HUES64 (cell line): ENCODE data around the gene COG2. TPM values are rescaled to one million over a fixed set of nuclear protein-coding genes. Genes with fewer than 3 reads are reported as not detected.
"Not testable (repeated sequence)": the region's sequence is repeated elsewhere in the genome, so short reads cannot be mapped to it uniquely, and the experiment has no call there.

ENCODE experiments used
- H3K27ac ChIP-seq: 2 replicates; pipeline ENCODE4 v1.7.0; 2013; ENCODE audit warnings: low read depth, low read length, inconsistent platforms
- H3K27me3 ChIP-seq: 2 replicates; pipeline ENCODE4 v1.6.1; 2013; ENCODE audit warnings: mild to moderate bottlenecking, low read length; ENCODE audit not compliant: insufficient read depth
- H3K36me3 ChIP-seq: 2 replicates; pipeline ENCODE4 v1.6.1; 2013; ENCODE audit warnings: mild to moderate bottlenecking, low read length; ENCODE audit not compliant: insufficient read depth
- H3K4me1 ChIP-seq: 2 replicates; pipeline ENCODE4 v1.6.1; 2013; ENCODE audit warnings: mild to moderate bottlenecking, low read length, moderate library complexity; ENCODE audit not compliant: insufficient read depth
- H3K4me3 ChIP-seq: 2 replicates; pipeline ENCODE4 v1.5.1; 2013; ENCODE audit warnings: mild to moderate bottlenecking, low read length, moderate library complexity
- H3K9ac ChIP-seq: 2 replicates; pipeline ENCODE4 v1.6.1; 2013; ENCODE audit warnings: mild to moderate bottlenecking, low read depth, low read length
- H3K9me3 ChIP-seq: 2 replicates; pipeline ENCODE4 v1.6.1; 2013; ENCODE audit warnings: low read depth, low read length; ENCODE audit not compliant: insufficient read depth
- WGBS: fragments of 150-250, 120-280 bp; methylation state at CpG from one replicate; pipeline ENCODE4 v1.1.7; 2013; ENCODE audit warnings: missing lambda C conversion rate; 5-methylcytosine and 5-hydroxymethylcytosine counted together
- polyA plus RNA-seq, 2 experiments: library from polyadenylated mRNA; stranded (reverse); fragments of 50-300 nt; gene quantifications; one replicate each; pipeline ENCODE4 v1.2.3, GENCODE V29; 2013

The COG2 gene, protein sequence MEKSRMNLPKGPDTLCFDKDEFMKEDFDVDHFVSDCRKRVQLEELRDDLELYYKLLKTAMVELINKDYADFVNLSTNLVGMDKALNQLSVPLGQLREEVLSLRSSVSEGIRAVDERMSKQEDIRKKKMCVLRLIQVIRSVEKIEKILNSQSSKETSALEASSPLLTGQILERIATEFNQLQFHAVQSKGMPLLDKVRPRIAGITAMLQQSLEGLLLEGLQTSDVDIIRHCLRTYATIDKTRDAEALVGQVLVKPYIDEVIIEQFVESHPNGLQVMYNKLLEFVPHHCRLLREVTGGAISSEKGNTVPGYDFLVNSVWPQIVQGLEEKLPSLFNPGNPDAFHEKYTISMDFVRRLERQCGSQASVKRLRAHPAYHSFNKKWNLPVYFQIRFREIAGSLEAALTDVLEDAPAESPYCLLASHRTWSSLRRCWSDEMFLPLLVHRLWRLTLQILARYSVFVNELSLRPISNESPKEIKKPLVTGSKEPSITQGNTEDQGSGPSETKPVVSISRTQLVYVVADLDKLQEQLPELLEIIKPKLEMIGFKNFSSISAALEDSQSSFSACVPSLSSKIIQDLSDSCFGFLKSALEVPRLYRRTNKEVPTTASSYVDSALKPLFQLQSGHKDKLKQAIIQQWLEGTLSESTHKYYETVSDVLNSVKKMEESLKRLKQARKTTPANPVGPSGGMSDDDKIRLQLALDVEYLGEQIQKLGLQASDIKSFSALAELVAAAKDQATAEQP
- 22.9 TPM for polyA plus RNA-seq (2013, experiment 1 of 2)
- polyA plus RNA-seq (2013, experiment 2 of 2), result 24.3 TPM

- peak within 1 kb of the TSS; percentile 83 for H3K27ac ChIP-seq
- peaks cover 10% of the 10 kb centered on the region; the same call in 1 of the 2 replicates for H3K4me1 ChIP-seq
- H3K27me3 ChIP-seq, result no peaks in the 10 kb centered on the region
- under 1% methylated on average over 62 of the region's 62 CpGs for WGBS
- peak within 1 kb of the TSS; percentile 89 for H3K9ac ChIP-seq
- no peaks in the 10 kb centered on the region for H3K9me3 ChIP-seq
- peak within 1 kb of the TSS; percentile 100 for H3K4me3 ChIP-seq
- H3K36me3 ChIP-seq, result peaks cover 11% of the 10 kb centered on the region; the same call in 1 of the 2 replicates
Observed at GRCh38 chr1:230642263-230642959, at the start of gene COG2. Gene COG2 (plus strand): TSS chr1:230642481. CDS start chr1:230642607, 126 bp downstream.

GRCh38 chr1:230592848-230593414 is 49.4 kb upstream of the COG2 start:
- no peaks in the 10 kb centered on the region for H3K4me1 ChIP-seq
- H3K9me3 ChIP-seq, result no peaks in the 10 kb centered on the region; the same call in 1 of the 2 replicates
- H3K27ac ChIP-seq, result no peak overlapping the region
- H3K9ac ChIP-seq, result no peak overlapping the region
- H3K36me3 ChIP-seq, result no peaks in the 10 kb centered on the region
- no peak overlapping the region for H3K4me3 ChIP-seq
- no peaks in the 10 kb centered on the region for H3K27me3 ChIP-seq
- WGBS, result 44% methylated on average over 2 of the region's 2 CpGs

- H3K4me1 ChIP-seq, result no peaks in the 10 kb centered on the region
- 98% methylated on average over 1 of the region's 1 CpG for WGBS
- H3K4me3 ChIP-seq, result no peak overlapping the region
- peaks cover 7% of the 10 kb centered on the region for H3K9me3 ChIP-seq
- H3K27me3 ChIP-seq, result no peaks in the 10 kb centered on the region
- H3K27ac ChIP-seq, result no peak overlapping the region
- no peaks in the 10 kb centered on the region for H3K36me3 ChIP-seq
- no peak overlapping the region for H3K9ac ChIP-seq
Observed at GRCh38 chr1:230594214-230594773, 48.0 kb upstream of the COG2 start.

GRCh38 chr1:230595181-230595580 is 47.1 kb upstream of the COG2 start:
- Histone ChIP-seq H3K9me3 (peaks cover 16% of the 10 kb centered on the region), H3K4me1 (no peaks in the 10 kb centered on the region), H3K27me3 (no peaks in the 10 kb centered on the region), H3K36me3 (no peaks in the 10 kb centered on the region), H3K4me3 (no peak overlapping the region), H3K9ac (no peak overlapping the region), H3K27ac (no peak overlapping the region)
- WGBS, result 91% methylated on average over 2 of the region's 2 CpGs

DNA sequence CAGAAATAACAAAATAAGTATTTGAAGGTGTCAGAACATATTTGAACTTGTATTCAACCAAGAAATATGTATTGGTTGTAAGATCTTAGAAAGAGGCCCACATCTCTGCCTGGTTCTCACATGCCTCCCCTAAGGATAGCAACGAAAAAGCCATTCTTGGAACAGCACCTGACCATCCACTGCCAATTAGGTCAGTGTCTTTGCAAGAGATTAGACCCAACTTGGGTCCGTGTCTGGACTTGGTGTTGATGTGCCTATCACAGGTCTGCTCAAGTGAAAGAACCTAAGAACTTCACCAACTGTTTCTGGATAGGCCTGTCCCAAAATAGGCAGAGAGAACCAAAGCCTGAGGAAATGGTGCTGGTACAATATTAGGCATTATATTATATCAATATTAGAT is 46.0 kb upstream of the COG2 start:
- WGBS, result 91% methylated on average over 2 of the region's 2 CpGs
- Histone ChIP-seq H3K9ac (no peak overlapping the region), H3K9me3 (peaks cover 23% of the 10 kb centered on the region), H3K27ac (no peak overlapping the region), H3K4me1 (no peaks in the 10 kb centered on the region), H3K4me3 (no peak overlapping the region), H3K36me3 (no peaks in the 10 kb centered on the region), H3K27me3 (no peaks in the 10 kb centered on the region)

DNA sequence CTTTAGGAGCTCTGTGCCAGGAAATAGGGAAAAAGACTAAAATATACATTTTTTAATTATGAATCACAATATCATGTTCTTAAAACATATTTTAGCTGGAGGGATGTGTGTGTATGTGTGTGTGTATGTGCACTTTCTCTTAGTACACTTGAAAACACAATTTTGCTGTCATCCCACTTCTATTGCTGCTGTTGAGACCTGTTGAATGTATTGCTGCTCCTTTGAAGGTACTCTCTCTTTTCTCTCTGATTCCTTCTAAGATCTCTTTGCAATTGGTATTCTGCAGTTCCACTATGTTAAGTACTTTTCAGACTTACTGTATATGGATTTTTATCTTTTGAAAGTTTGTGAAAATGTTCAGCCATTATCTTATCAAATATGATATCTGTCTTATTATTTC is 43.5 kb upstream of the COG2 start:
- no peak overlapping the region for H3K4me3 ChIP-seq
- no peak overlapping the region for H3K9ac ChIP-seq
- no peaks in the 10 kb centered on the region for H3K27me3 ChIP-seq
- no peaks in the 10 kb centered on the region for H3K4me1 ChIP-seq
- no peak overlapping the region for H3K27ac ChIP-seq
- H3K9me3 ChIP-seq, result peaks cover 26% of the 10 kb centered on the region
- no peaks in the 10 kb centered on the region for H3K36me3 ChIP-seq

- Histone ChIP-seq H3K4me1 (no peaks in the 10 kb centered on the region), H3K9me3 (peaks cover 26% of the 10 kb centered on the region), H3K27me3 (no peaks in the 10 kb centered on the region), H3K4me3 (no peak overlapping the region), H3K36me3 (no peaks in the 10 kb centered on the region), H3K27ac (peak overlapping the region; percentile 89; the same call in 1 of the 2 replicates), H3K9ac (no peak overlapping the region)
- WGBS, result 89% methylated on average over 4 of the region's 4 CpGs
Observed at GRCh38 chr1:230599926-230600656, 42.2 kb upstream of the COG2 start.

- Histone ChIP-seq H3K9me3 (peaks cover 26% of the 10 kb centered on the region), H3K27ac (peak overlapping the region; percentile 93; the same call in 1 of the 2 replicates)
- H3K9ac ChIP-seq, H3K4me1 ChIP-seq, H3K4me3 ChIP-seq, H3K27me3 ChIP-seq, H3K36me3 ChIP-seq: not testable (repeated sequence)
- WGBS, result 66% methylated on average over 2 of the region's 2 CpGs
Observed at GRCh38 chr1:230600657-230601400, 41.5 kb upstream of the COG2 start.

DNA sequence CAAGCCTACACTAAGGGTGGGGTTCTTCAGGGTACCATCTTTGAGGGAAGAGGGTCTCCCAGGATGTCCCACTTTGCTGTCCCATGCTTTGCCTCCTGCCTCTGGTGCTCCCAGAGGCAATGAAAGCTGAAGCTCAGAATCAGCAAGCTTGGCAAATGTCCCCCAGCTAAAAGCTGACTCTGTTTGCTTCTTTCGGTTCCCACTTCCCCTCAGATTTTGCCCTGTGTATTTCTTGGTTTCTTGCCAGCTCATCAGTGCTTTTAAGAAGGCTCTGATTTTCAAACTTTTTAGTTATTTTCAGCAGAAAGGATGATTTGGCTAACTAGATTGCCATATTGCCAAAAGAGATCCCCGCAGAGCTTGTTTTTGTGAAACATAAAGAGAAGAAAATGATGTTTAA is 33.1 kb upstream of the COG2 start:
- no peak overlapping the region for H3K4me3 ChIP-seq
- no peak overlapping the region for H3K27ac ChIP-seq
- no peaks in the 10 kb centered on the region for H3K27me3 ChIP-seq
- H3K9me3 ChIP-seq, result 0 out of 2 replicates have a peak, but pooled peaks cover 2% of the 10 kb centered on the region
- no peaks in the 10 kb centered on the region for H3K36me3 ChIP-seq
- 93% methylated on average over 2 of the region's 2 CpGs for WGBS
- no peak overlapping the region for H3K9ac ChIP-seq
- peaks cover 10% of the 10 kb centered on the region for H3K4me1 ChIP-seq
